Uterus (tissue), 2 donors: ENCODE measurements around the gene MSMP.

Experiments
- CTCF ChIP-seq, 4 experiments: fragments of 200-600 bp in 2 of 4; fragments of 450-650 bp in 2 of 4; sonication (generic) in 2 of 4; IDR thresholded peaks; one replicate each; pipeline ENCODE4 v1.5.1; 2016 to 2019; ENCODE audit warnings: antibody characterized with exemption in 4 of 4, mild to moderate bottlenecking in 2 of 4, moderate library complexity in 1 of 4
- POLR2A ChIP-seq, 2 donors: fragments of 450-650 bp; IDR thresholded peaks; one replicate each; pipeline ENCODE4 v1.6.1; 2016; ENCODE audit warnings: antibody characterized with exemption in 2 of 2, mild to moderate bottlenecking in 1 of 2, moderate library complexity in 1 of 2

GRCh38 chr9:35705836-35706430 lies 48.1 kb downstream of the MSMP start:
- TF ChIP-seq CTCF (IDR thresholded peaks at IDR 0.05) (no peak), POLR2A (IDR thresholded peaks at IDR 0.05) (no peak)
